Stomach (tissue), 9 donors: ENCODE results near the gene BBS4. TPM values are rescaled to one million over a fixed set of nuclear protein-coding genes. Genes with fewer than 3 reads are reported as not detected.

Source experiments
- DNase-seq, 2 donors: peaks; one replicate each; pipeline versions ENCODE4 v3.0.0 to v3.0.0-alpha.2; 2013 to 2019
- H3K27ac ChIP-seq, 5 donors: fragments of 200-600 bp in 4 of 5; sonication (generic) in 4 of 5; one replicate each; pipeline ENCODE4 v1.5.1; 2013 to 2019; ENCODE audit warnings: mild to moderate bottlenecking in 1 of 5, moderate library complexity in 1 of 5
- H3K27me3 ChIP-seq, 3 donors: fragments of 200-600 bp; sonication (generic); one replicate each; pipeline ENCODE4 v1.5.1; 2017 to 2019; ENCODE audit warnings: mixed run types in 1 of 3
- H3K36me3 ChIP-seq, 4 donors: fragments of 200-600 bp; sonication (generic); 1 replicate in 3 of 4; 2 replicates in 1 of 4; pipeline ENCODE4 v1.5.1; 2016 to 2019
- H3K4me1 ChIP-seq, 4 donors: fragments of 200-600 bp; sonication (generic); one replicate each; pipeline ENCODE4 v1.5.1; 2016 to 2019
- H3K4me3 ChIP-seq, 4 donors: fragments of 200-600 bp; sonication (generic) in 3 of 4; one replicate each; pipeline ENCODE4 v1.5.1; 2016 to 2019; ENCODE audit warnings: mild to moderate bottlenecking in 1 of 4
- H3K9me3 ChIP-seq, 4 donors: fragments of 200-600 bp; sonication (generic); one replicate each; pipeline ENCODE4 v1.5.1; 2016 to 2019
- CTCF ChIP-seq, 7 experiments: fragments of 450-650 bp in 4 of 7; fragments of 200-600 bp in 3 of 7; sonication (generic) in 3 of 7; IDR thresholded peaks; one replicate each; pipeline ENCODE4 v1.5.1; 2016 to 2019; ENCODE audit warnings: antibody characterized with exemption in 7 of 7, control low read depth in 2 of 7, mild to moderate bottlenecking in 1 of 7
- EP300 ChIP-seq: sonication (generic); formaldehyde crosslinking; IDR thresholded peaks from one replicate; pipeline ENCODE4 v1.6.1; 2017; ENCODE audit warnings: antibody characterized with exemption
- POLR2A ChIP-seq, 4 donors: fragments of 450-650 bp; IDR thresholded peaks; one replicate each; pipeline ENCODE4 v1.6.1; 2016; ENCODE audit warnings: antibody characterized with exemption in 4 of 4, control low read depth in 2 of 4, mild to moderate bottlenecking in 1 of 4, moderate library complexity in 1 of 4
- POLR2AphosphoS5 ChIP-seq, 3 donors: sonication (generic); formaldehyde crosslinking; IDR thresholded peaks; one replicate each; pipeline ENCODE4 v1.6.1; 2016; ENCODE audit warnings: antibody characterized with exemption in 3 of 3
- WGBS, 5 donors: extraction: QIAGEN DNeasy Blood & Tissue Kit in 3 of 5; methylation state at CpG; one replicate each; pipeline versions ENCODE4 v1.1.5 to v1.1.7; 2013 to 2018; 5-methylcytosine and 5-hydroxymethylcytosine counted together
- intact Hi-C: fragments of 100-400 bp; cut with DNase I; formaldehyde crosslinking; loops from one replicate; pipeline ENCODE4 v1.15.1; 2023; ENCODE audit warnings: low total_unique reads
- polyA plus RNA-seq, 3 donors: library from polyadenylated mRNA; stranded (reverse); fragments of 200-250 nt; gene quantifications; one replicate each; pipeline ENCODE4 v1.2.3, GENCODE V29; 2013
- total RNA-seq, 5 donors: library from RNA; depleted of rRNA; stranded (reverse); fragments of >200 nt; gene quantifications; one replicate each; pipeline versions ENCODE4 v1.1.0 to v1.2.3, GENCODE V29; 2014 to 2016
- donor health status: healthy with polysubstance abuse.
- donor health status: Bipolar disorder and iron deficiency.
- donor health status: healthy.

The BBS4 gene
- total and polyA plus RNA-seq, 8 donors = 4.3 to 53.1 (median 17.5) TPM

GRCh38 chr15:72760590-72761260 is 74.7 kb downstream of the BBS4 start:
- peaks cover 21 to 100% (median 97%) of the 10 kb centered on the region in 4 donors for H3K36me3 ChIP-seq
- no peak for DNase-seq
- H3K9me3 ChIP-seq = no peaks in the 10 kb centered on the region
- no peak overlapping the region for H3K27ac ChIP-seq
- intact Hi-C loops = no loop called here
- H3K4me3 ChIP-seq = no peak overlapping the region
- no peaks in the 10 kb centered on the region for H3K27me3 ChIP-seq
- 92 to 100% (median 94%) methylated on average over 5 of the region's 5 CpGs for WGBS, 5 donors
- H3K4me1 ChIP-seq = no peaks in the 10 kb centered on the region
- TF ChIP-seq CTCF (IDR thresholded peaks at IDR 0.05) (no peak), POLR2A (IDR thresholded peaks at IDR 0.05) (no peak), POLR2AphosphoS5 (IDR thresholded peaks at IDR 0.05) (no peak), EP300 (no peak)

- Histone ChIP-seq H3K27ac (no peak overlapping the region), H3K36me3 (peaks cover 28 to 100% (median 97%) of the 10 kb centered on the region in 4 donors), H3K27me3 (no peaks in the 10 kb centered on the region), H3K9me3 (peaks cover 0 to 22% (median 11%) of the 10 kb centered on the region in 4 donors), H3K4me1 (no peaks in the 10 kb centered on the region), H3K4me3 (no peak overlapping the region)
- no peak for DNase-seq
- 94 to 99% (median 97%) methylated on average over 3 of the region's 3 CpGs for WGBS, 5 donors
- intact Hi-C loops = no loop called here
- TF ChIP-seq POLR2AphosphoS5 (IDR thresholded peaks at IDR 0.05) (no peak), EP300 (no peak), POLR2A (IDR thresholded peaks at IDR 0.05) (no peak)
Measured at GRCh38 chr15:72764656-72765055, 78.6 kb downstream of the BBS4 start.

- intact Hi-C loops = no loop called here
- H3K36me3 ChIP-seq = peaks cover 28 to 100% (median 97%) of the 10 kb centered on the region in 4 donors
- 96 to 99% (median 97%) methylated on average over 2 of the region's 2 CpGs for WGBS, 5 donors
- no peak overlapping the region for H3K27ac ChIP-seq
- H3K4me1 ChIP-seq = no peaks in the 10 kb centered on the region
- peaks cover 0 to 22% (median 11%) of the 10 kb centered on the region in 4 donors for H3K9me3 ChIP-seq
- TF ChIP-seq POLR2AphosphoS5 (IDR thresholded peaks at IDR 0.05) = no peak
- no peak for TF ChIP-seq EP300
- TF ChIP-seq CTCF (IDR thresholded peaks at IDR 0.05) = no peak
- no peak for TF ChIP-seq POLR2A (IDR thresholded peaks at IDR 0.05)
- H3K27me3 ChIP-seq = no peaks in the 10 kb centered on the region
- H3K4me3 ChIP-seq = no peak overlapping the region
- DNase-seq = no peak
Measured at GRCh38 chr15:72766025-72766424, 80.0 kb downstream of the BBS4 start.

GRCh38 chr15:72766780-72767179 is 80.8 kb downstream of the BBS4 start:
- Histone ChIP-seq H3K27me3 (no peaks in the 10 kb centered on the region), H3K27ac (no peak overlapping the region), H3K9me3 (peaks cover 0 to 22% (median 11%) of the 10 kb centered on the region in 4 donors), H3K4me3 (no peak overlapping the region), H3K4me1 (no peaks in the 10 kb centered on the region), H3K36me3 (peaks cover 28 to 100% (median 98%) of the 10 kb centered on the region in 4 donors)
- 95 to 100% (median 96%) methylated on average over 2 of the region's 2 CpGs for WGBS, 5 donors
- TF ChIP-seq EP300 (no peak), POLR2AphosphoS5 (IDR thresholded peaks at IDR 0.05) (no peak), CTCF (IDR thresholded peaks at IDR 0.05) (no peak), POLR2A (IDR thresholded peaks at IDR 0.05) (no peak)
- intact Hi-C loops = no loop called here
- no peak for DNase-seq
